Adrenal gland (tissue), 5 donors: ENCODE measurements around the gene QPCT.
A peak's percentile ranks its signal among the peaks of the same experiment; 100 is the strongest.

Experiments used
- CTCF ChIP-seq, 6 experiments: fragments of 450-650 bp in 4 of 6; fragments of 200-600 bp in 2 of 6; sonication (generic) in 1 of 6; IDR thresholded peaks; 1 replicate in 5 of 6; 2 replicates in 1 of 6; pipeline versions ENCODE4 v1.5.1 to v1.8.0; 2016 to 2021; ENCODE audit warnings: antibody characterized with exemption in 6 of 6, mild to moderate bottlenecking in 2 of 6, moderate library complexity in 1 of 6
- POLR2A ChIP-seq, 2 donors: fragments of 450-650 bp; IDR thresholded peaks; one replicate each; pipeline ENCODE4 v1.6.1; 2017; ENCODE audit warnings: antibody characterized with exemption in 2 of 2, mild to moderate bottlenecking in 2 of 2, moderate library complexity in 1 of 2
- donor health status: DM: no; HTN: no; CAD: no.

- no peak for TF ChIP-seq CTCF (IDR thresholded peaks at IDR 0.05)
- peak; percentile 51 to 82 for TF ChIP-seq POLR2A (IDR thresholded peaks at IDR 0.05)
Measured at GRCh38 chr2:37324536-37324785, 20.0 kb upstream of the QPCT start.
